ENCODE measurements around the gene CCR2.
"Not testable (repeated sequence)": the region's sequence is repeated elsewhere in the genome, so short reads cannot be mapped to it uniquely, and the experiment has no call there.

DNA sequence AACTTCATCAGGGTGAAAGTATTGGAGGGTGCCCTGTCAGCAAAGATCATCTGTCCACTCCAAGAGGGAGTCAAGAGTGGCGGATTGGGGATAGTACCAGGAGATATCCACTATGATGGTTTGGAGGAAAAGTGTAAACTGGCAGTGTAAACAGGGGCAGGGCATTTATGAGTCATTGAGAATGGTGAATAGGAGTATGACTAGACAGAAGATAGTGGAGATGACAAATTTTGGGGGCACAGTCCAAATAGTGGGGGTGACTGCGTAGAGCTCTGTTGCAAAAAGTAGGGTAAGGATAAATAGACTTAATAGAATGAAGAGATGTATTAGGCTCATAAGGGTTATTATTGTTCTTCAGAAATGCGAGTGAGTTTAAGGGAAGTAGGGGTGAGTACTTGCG, 34.9 kb downstream of the CCR2 start:
- TF ChIP-seq, protein P1, sequence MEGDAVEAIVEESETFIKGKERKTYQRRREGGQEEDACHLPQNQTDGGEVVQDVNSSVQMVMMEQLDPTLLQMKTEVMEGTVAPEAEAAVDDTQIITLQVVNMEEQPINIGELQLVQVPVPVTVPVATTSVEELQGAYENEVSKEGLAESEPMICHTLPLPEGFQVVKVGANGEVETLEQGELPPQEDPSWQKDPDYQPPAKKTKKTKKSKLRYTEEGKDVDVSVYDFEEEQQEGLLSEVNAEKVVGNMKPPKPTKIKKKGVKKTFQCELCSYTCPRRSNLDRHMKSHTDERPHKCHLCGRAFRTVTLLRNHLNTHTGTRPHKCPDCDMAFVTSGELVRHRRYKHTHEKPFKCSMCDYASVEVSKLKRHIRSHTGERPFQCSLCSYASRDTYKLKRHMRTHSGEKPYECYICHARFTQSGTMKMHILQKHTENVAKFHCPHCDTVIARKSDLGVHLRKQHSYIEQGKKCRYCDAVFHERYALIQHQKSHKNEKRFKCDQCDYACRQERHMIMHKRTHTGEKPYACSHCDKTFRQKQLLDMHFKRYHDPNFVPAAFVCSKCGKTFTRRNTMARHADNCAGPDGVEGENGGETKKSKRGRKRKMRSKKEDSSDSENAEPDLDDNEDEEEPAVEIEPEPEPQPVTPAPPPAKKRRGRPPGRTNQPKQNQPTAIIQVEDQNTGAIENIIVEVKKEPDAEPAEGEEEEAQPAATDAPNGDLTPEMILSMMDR (IDR thresholded peaks at IDR 0.05) = not testable (repeated sequence)
- not testable (repeated sequence) for TF ChIP-seq POLR2A, EP300 (IDR thresholded peaks at IDR 0.05)
